Uterus (tissue), 2 donors: ENCODE measurements around the gene KIRREL2.

ENCODE experiments used
- CTCF ChIP-seq, 4 experiments: fragments of 200-600 bp in 2 of 4; fragments of 450-650 bp in 2 of 4; sonication (generic) in 2 of 4; IDR thresholded peaks; one replicate each; pipeline ENCODE4 v1.5.1; 2016 to 2019; ENCODE audit warnings: antibody characterized with exemption in 4 of 4, mild to moderate bottlenecking in 2 of 4, moderate library complexity in 1 of 4
- POLR2A ChIP-seq, 2 donors: fragments of 450-650 bp; IDR thresholded peaks; one replicate each; pipeline ENCODE4 v1.6.1; 2016; ENCODE audit warnings: antibody characterized with exemption in 2 of 2, mild to moderate bottlenecking in 1 of 2, moderate library complexity in 1 of 2

- TF ChIP-seq CTCF (IDR thresholded peaks at IDR 0.05): no peak
- no peak for TF ChIP-seq POLR2A (IDR thresholded peaks at IDR 0.05)
Observed at GRCh38 chr19:35853038-35853756, 3.5 kb upstream of the KIRREL2 start.
